ENCODE data around the gene SPATA18.

Gene SPATA18

DNA sequence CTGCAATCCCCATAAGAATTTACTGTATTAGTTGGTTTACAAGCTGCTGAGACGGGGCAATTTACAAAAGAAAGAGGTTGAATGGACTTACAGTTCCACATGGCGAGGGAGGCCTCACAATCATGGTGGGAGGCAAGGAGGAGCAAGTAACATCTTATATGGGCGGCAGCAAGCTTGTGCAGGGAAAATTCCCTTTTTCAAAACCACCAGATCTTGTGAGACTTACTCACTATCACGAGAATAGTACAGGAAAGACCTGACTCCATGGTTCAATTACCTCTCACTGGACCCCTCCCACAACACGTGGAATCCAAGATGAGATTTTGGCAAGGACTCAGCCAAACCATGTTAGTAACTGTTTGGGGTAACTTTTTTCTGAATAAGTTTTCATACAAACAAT lies 1.8 kb upstream of the SPATA18 start:
- no peak overlapping the region for H3K4me3 ChIP-seq (ENCODE audit: low read depth, low read length)
- no peak for DNase-seq (ENCODE audit: low read depth)
- TF ChIP-seq, protein P1, sequence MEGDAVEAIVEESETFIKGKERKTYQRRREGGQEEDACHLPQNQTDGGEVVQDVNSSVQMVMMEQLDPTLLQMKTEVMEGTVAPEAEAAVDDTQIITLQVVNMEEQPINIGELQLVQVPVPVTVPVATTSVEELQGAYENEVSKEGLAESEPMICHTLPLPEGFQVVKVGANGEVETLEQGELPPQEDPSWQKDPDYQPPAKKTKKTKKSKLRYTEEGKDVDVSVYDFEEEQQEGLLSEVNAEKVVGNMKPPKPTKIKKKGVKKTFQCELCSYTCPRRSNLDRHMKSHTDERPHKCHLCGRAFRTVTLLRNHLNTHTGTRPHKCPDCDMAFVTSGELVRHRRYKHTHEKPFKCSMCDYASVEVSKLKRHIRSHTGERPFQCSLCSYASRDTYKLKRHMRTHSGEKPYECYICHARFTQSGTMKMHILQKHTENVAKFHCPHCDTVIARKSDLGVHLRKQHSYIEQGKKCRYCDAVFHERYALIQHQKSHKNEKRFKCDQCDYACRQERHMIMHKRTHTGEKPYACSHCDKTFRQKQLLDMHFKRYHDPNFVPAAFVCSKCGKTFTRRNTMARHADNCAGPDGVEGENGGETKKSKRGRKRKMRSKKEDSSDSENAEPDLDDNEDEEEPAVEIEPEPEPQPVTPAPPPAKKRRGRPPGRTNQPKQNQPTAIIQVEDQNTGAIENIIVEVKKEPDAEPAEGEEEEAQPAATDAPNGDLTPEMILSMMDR (IDR thresholded peaks at IDR 0.05; ENCODE audit: low read depth, low read length, missing control alignments): no peak

GRCh38 chr4:52051615-52052474 lies 741 bp downstream of the SPATA18 start:
- no peak for DNase-seq (ENCODE audit: low read depth)
- TF ChIP-seq, protein P1 (IDR thresholded peaks at IDR 0.05; ENCODE audit: low read depth, low read length, missing control alignments): no peak
- peak overlapping the region; percentile 58 for H3K4me3 ChIP-seq (ENCODE audit: low read depth, low read length)

GRCh38 chr4:52052475-52052780 lies 1.3 kb downstream of the SPATA18 start:
- peak overlapping the region; percentile 58 for H3K4me3 ChIP-seq (ENCODE audit: low read depth, low read length)
- TF ChIP-seq, protein P1 (IDR thresholded peaks at IDR 0.05; ENCODE audit: low read depth, low read length, missing control alignments): no peak
- DNase-seq (ENCODE audit: low read depth): peak; percentile 16

GRCh38 chr4:52054254-52054653 lies 3.1 kb downstream of the SPATA18 start:
- no peak for DNase-seq (ENCODE audit: low read depth)
- no peak overlapping the region for H3K4me3 ChIP-seq (ENCODE audit: low read depth, low read length)
- TF ChIP-seq, protein P1 (IDR thresholded peaks at IDR 0.05; ENCODE audit: low read depth, low read length, missing control alignments): no peak

GRCh38 chr4:52057196-52057595 lies 6.1 kb downstream of the SPATA18 start:
- no peak overlapping the region for H3K4me3 ChIP-seq (ENCODE audit: low read depth, low read length)
- DNase-seq (ENCODE audit: low read depth): no peak
- TF ChIP-seq, protein P1 (IDR thresholded peaks at IDR 0.05; ENCODE audit: low read depth, low read length, missing control alignments): no peak

DNA sequence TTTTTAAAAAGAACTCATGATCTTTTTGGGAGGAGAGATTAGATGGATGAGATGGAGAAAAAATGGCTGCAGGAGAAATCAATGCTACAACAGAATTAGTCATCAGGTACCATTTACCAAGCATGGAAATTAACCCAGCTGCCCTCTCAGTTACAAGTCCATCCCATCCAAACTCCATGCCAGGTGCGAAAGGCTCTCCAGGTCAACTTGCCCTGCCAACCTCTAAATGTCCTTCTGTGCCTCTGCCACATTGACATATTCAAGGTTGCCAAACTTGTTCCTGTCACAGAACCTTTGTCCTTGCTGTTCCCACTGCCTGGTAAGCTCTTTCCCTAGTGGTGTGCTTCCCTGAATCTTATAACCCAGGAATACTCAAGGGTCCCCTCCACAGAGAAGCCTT lies 7.2 kb downstream of the SPATA18 start:
- H3K4me3 ChIP-seq (ENCODE audit: low read depth, low read length): no peak overlapping the region
- no peak for DNase-seq (ENCODE audit: low read depth)
- TF ChIP-seq, protein P1 (IDR thresholded peaks at IDR 0.05; ENCODE audit: low read depth, low read length, missing control alignments): no peak

DNA sequence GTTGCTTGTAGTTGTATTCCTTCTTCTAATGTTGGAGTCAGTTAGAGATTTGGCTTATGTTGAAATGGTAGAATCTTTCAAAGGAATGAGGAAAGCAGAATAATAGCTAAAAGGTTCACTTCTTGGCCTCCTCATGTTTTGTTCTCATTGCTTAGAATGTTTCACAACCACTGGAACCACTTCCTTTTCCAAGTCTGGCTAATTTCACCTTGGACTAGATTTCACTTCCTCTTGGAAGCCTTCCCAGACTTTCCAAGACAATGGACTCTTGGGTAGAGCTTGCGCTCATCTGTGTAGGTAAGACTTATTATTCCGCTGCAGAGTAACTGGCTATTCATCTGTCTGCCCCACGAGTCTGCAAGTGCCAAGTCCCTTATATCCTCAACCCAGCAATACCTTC lies 8.3 kb downstream of the SPATA18 start:
- TF ChIP-seq, protein P1 (IDR thresholded peaks at IDR 0.05; ENCODE audit: low read depth, low read length, missing control alignments): no peak
- DNase-seq (ENCODE audit: low read depth): no peak
- H3K4me3 ChIP-seq (ENCODE audit: low read depth, low read length): no peak overlapping the region
